Measurements from ENCODE around the gene MYH10.

The MYH10 gene

GRCh38 chr17:8644507-8644902 lies 14.0 kb upstream of the MYH10 start:
- no peak for ATAC-seq
- no peak for TF ChIP-seq CSDC2 (CRISPR knock-in tag; IDR thresholded peaks at IDR 0.05)
- TF ChIP-seq ZNF565 (CRISPR knock-in tag; conservative IDR thresholded peaks at IDR 0.05; ENCODE audit: low read depth), result no peak
- TF ChIP-seq, protein P1, sequence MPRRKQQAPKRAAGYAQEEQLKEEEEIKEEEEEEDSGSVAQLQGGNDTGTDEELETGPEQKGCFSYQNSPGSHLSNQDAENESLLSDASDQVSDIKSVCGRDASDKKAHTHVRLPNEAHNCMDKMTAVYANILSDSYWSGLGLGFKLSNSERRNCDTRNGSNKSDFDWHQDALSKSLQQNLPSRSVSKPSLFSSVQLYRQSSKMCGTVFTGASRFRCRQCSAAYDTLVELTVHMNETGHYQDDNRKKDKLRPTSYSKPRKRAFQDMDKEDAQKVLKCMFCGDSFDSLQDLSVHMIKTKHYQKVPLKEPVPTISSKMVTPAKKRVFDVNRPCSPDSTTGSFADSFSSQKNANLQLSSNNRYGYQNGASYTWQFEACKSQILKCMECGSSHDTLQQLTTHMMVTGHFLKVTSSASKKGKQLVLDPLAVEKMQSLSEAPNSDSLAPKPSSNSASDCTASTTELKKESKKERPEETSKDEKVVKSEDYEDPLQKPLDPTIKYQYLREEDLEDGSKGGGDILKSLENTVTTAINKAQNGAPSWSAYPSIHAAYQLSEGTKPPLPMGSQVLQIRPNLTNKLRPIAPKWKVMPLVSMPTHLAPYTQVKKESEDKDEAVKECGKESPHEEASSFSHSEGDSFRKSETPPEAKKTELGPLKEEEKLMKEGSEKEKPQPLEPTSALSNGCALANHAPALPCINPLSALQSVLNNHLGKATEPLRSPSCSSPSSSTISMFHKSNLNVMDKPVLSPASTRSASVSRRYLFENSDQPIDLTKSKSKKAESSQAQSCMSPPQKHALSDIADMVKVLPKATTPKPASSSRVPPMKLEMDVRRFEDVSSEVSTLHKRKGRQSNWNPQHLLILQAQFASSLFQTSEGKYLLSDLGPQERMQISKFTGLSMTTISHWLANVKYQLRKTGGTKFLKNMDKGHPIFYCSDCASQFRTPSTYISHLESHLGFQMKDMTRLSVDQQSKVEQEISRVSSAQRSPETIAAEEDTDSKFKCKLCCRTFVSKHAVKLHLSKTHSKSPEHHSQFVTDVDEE (CRISPR knock-in tag; IDR thresholded peaks at IDR 0.05), result no peak
- no peak for TF ChIP-seq PPARA (CRISPR knock-in tag; IDR thresholded peaks at IDR 0.05; ENCODE audit: borderline replicate concordance)
- TF ChIP-seq ZC3H10 (CRISPR knock-in tag; IDR thresholded peaks at IDR 0.05), result no peak
- TF ChIP-seq POU6F1 (CRISPR knock-in tag; IDR thresholded peaks at IDR 0.05; ENCODE audit: borderline replicate concordance, low read depth), result no peak
- TF ChIP-seq PATZ1 (CRISPR knock-in tag; IDR thresholded peaks at IDR 0.05; ENCODE audit: borderline replicate concordance), result no peak
- no peak for TF ChIP-seq SNAI2 (CRISPR knock-in tag; IDR thresholded peaks at IDR 0.05)
- no peak for TF ChIP-seq ARNTL (CRISPR knock-in tag; IDR thresholded peaks at IDR 0.05; ENCODE audit: borderline replicate concordance, low read depth)

GRCh38 chr17:8643855-8644506 lies 13.5 kb upstream of the MYH10 start:
- TF ChIP-seq ARNTL (CRISPR knock-in tag; IDR thresholded peaks at IDR 0.05; ENCODE audit: borderline replicate concordance, low read depth) (no peak), PATZ1 (CRISPR knock-in tag; IDR thresholded peaks at IDR 0.05; ENCODE audit: borderline replicate concordance) (no peak), ZFP30 (CRISPR knock-in tag; IDR thresholded peaks at IDR 0.05) (no peak), ZNF70 (CRISPR knock-in tag; IDR thresholded peaks at IDR 0.05) (no peak), TCF4 (CRISPR knock-in tag; IDR thresholded peaks at IDR 0.05; ENCODE audit: borderline replicate concordance) (no peak), POU6F1 (CRISPR knock-in tag; IDR thresholded peaks at IDR 0.05; ENCODE audit: borderline replicate concordance, low read depth) (no peak), GLIS3 (CRISPR knock-in tag; IDR thresholded peaks at IDR 0.05) (no peak), TOX (CRISPR knock-in tag; IDR thresholded peaks at IDR 0.05; ENCODE audit: borderline replicate concordance) (no peak), PPARA (CRISPR knock-in tag; IDR thresholded peaks at IDR 0.05; ENCODE audit: borderline replicate concordance) (no peak), ZC3H10 (CRISPR knock-in tag; IDR thresholded peaks at IDR 0.05) (no peak), SNAI2 (CRISPR knock-in tag; IDR thresholded peaks at IDR 0.05) (no peak), OSR1 (CRISPR knock-in tag; IDR thresholded peaks at IDR 0.05) (no peak), ZNF8 (CRISPR knock-in tag; IDR thresholded peaks at IDR 0.05) (no peak), CREB5 (CRISPR knock-in tag; IDR thresholded peaks at IDR 0.05; ENCODE audit: low read depth) (no peak), CSRNP3 (CRISPR knock-in tag; IDR thresholded peaks at IDR 0.05) (no peak), ZFP3 (CRISPR knock-in tag; IDR thresholded peaks at IDR 0.05) (no peak), ZNF565 (CRISPR knock-in tag; conservative IDR thresholded peaks at IDR 0.05; ENCODE audit: low read depth) (no peak), ESRRG (CRISPR knock-in tag; IDR thresholded peaks at IDR 0.05) (no peak)
- no peak for ATAC-seq
